CD4-positive, CD25-positive, alpha-beta regulatory T cell (primary cell): ENCODE data around the gene RNF157. TPM values are rescaled to one million over a fixed set of nuclear protein-coding genes. Genes with fewer than 3 reads are reported as not detected.
A peak's percentile ranks its signal among the peaks of the same experiment; 100 is the strongest.

Experiments
- ATAC-seq, 2 donors: fragments of 150-1000 bp; cut with Tn5 transposase; one replicate each; pipeline ENCODE4 v1.10.0; 2021; ENCODE audit warnings: low read depth in 2 of 2, moderate number of reproducible peaks in 2 of 2, moderate library complexity in 1 of 2
- DNase-seq, 3 donors: peaks; one replicate each; pipeline versions ENCODE4 v3.0.0 to v3.0.0-alpha.2; 2012 to 2022; ENCODE audit warnings: mixed read lengths in 1 of 3
- H3K27ac ChIP-seq: one replicate; pipeline ENCODE4 v1.7.0; 2013; ENCODE audit warnings: mild to moderate bottlenecking, low read length; ENCODE audit not compliant: insufficient read depth, poor library complexity, severe bottlenecking
- H3K27me3 ChIP-seq: one replicate; pipeline ENCODE4 v1.7.0; 2013; ENCODE audit warnings: low read length; ENCODE audit not compliant: control insufficient read depth, insufficient read depth
- H3K36me3 ChIP-seq: one replicate; pipeline ENCODE4 v1.7.0; 2013; ENCODE audit warnings: mild to moderate bottlenecking, low read length, moderate library complexity; ENCODE audit not compliant: control insufficient read depth, insufficient read depth
- H3K4me1 ChIP-seq: 2 replicates; pipeline ENCODE4 v1.7.0; 2013; ENCODE audit warnings: mild to moderate bottlenecking, low read length; ENCODE audit not compliant: insufficient read depth, control insufficient read depth, poor library complexity, severe bottlenecking
- H3K4me3 ChIP-seq: one replicate; pipeline ENCODE4 v1.7.0; 2013; ENCODE audit warnings: low read depth, mild to moderate bottlenecking, low read length, moderate library complexity
- H3K9me3 ChIP-seq, 2 experiments: 1 replicate in 1 of 2; 2 replicates in 1 of 2; pipeline ENCODE4 v1.7.0; 2013; ENCODE audit warnings: low read length in 2 of 2, mild to moderate bottlenecking in 1 of 2, moderate library complexity in 1 of 2; ENCODE audit not compliant: control insufficient read depth in 2 of 2
- H3K27ac Mint-ChIP-seq, 3 donors: one replicate each; pipeline ENCODE4 v1.8.0; 2020 to 2022; ENCODE audit warnings: mild to moderate bottlenecking in 3 of 3, mixed read lengths in 3 of 3, moderate library complexity in 2 of 3
- H3K27me3 Mint-ChIP-seq: one replicate; pipeline ENCODE4 v1.8.0; 2022; ENCODE audit warnings: mild to moderate bottlenecking, mixed read lengths
- H3K36me3 Mint-ChIP-seq: one replicate; pipeline ENCODE4 v1.8.0; 2020; ENCODE audit warnings: mixed read lengths
- H3K4me1 Mint-ChIP-seq, 4 donors: one replicate each; pipeline ENCODE4 v1.8.0; 2020 to 2022; ENCODE audit warnings: mixed read lengths in 4 of 4, mild to moderate bottlenecking in 1 of 4
- H3K4me3 Mint-ChIP-seq, 4 donors: one replicate each; pipeline ENCODE4 v1.8.0; 2020 to 2022; ENCODE audit warnings: mild to moderate bottlenecking in 4 of 4, mixed read lengths in 4 of 4, moderate library complexity in 3 of 4
- H3K9me3 Mint-ChIP-seq, 7 donors: one replicate each; pipeline ENCODE4 v1.8.0; 2020 to 2022; ENCODE audit warnings: mixed read lengths in 7 of 7, mild to moderate bottlenecking in 3 of 7, moderate library complexity in 2 of 7
- polyA plus RNA-seq, 4 donors: library from polyadenylated mRNA; unstranded; fragments of 300-500 nt; fragmentation: Illumina TruSeq; gene quantifications; one replicate each; pipeline ENCODE4 v1.2.3, GENCODE V29; 2021
- total RNA-seq: library from RNA; stranded (reverse); gene quantifications from one replicate; pipeline ENCODE4 v1.2.3, GENCODE V29; 2022

The RNF157 gene
- total and polyA plus RNA-seq, 5 donors from 2014 or later: 3.3 to 17.7 (median 5.1) TPM

- H3K4me3 Mint-ChIP-seq: peak overlapping the region in 1 of 4 donors; percentile 25
Observed at GRCh38 chr17:76107509-76107908, 132.8 kb downstream of the RNF157 start.

GRCh38 chr17:76106703-76107102 lies 133.6 kb downstream of the RNF157 start:
- no peaks in the 10 kb centered on the region for H3K27me3 ChIP-seq
- no peaks in the 10 kb centered on the region for H3K9me3 ChIP-seq
- DNase-seq: no peak
- no peak for ATAC-seq
- Mint-ChIP-seq H3K27ac (peak overlapping the region in 1 of 3 donors; percentile 81), H3K4me3 (no peak overlapping the region), H3K4me1 (peaks cover 5 to 22% (median 11%) of the 10 kb centered on the region in 4 donors), H3K27me3 (no peaks in the 10 kb centered on the region), H3K36me3 (peaks cover under 1% of the 10 kb centered on the region), H3K9me3 (no peaks in the 10 kb centered on the region)
- H3K27ac ChIP-seq: no peak overlapping the region
- peaks cover 4% of the 10 kb centered on the region for H3K36me3 ChIP-seq
- no peak overlapping the region for H3K4me3 ChIP-seq
- peaks cover 21% of the 10 kb centered on the region for H3K4me1 ChIP-seq

More at GRCh38 chr17:76107509-76107908, 132.8 kb downstream of the RNF157 start:
- DNase-seq: peak in 1 of 3 donors; percentile 56
- no peak for ATAC-seq
- peaks cover 14% of the 10 kb centered on the region for H3K4me1 ChIP-seq
- peaks cover 5 to 16% (median 9%) of the 10 kb centered on the region in 4 donors for H3K4me1 Mint-ChIP-seq
- no peaks in the 10 kb centered on the region for H3K36me3 Mint-ChIP-seq
- no peak overlapping the region for H3K27ac Mint-ChIP-seq
- H3K27me3 Mint-ChIP-seq: no peaks in the 10 kb centered on the region
- H3K27me3 ChIP-seq: no peaks in the 10 kb centered on the region
- H3K36me3 ChIP-seq: no peaks in the 10 kb centered on the region
- H3K9me3 Mint-ChIP-seq: no peaks in the 10 kb centered on the region
- no peak overlapping the region for H3K27ac ChIP-seq
- no peak overlapping the region for H3K4me3 ChIP-seq
- no peaks in the 10 kb centered on the region for H3K9me3 ChIP-seq

- no peak for ATAC-seq
- Mint-ChIP-seq H3K27me3 (no peaks in the 10 kb centered on the region), H3K4me3 (peak overlapping the region; percentile 73 to 96 (median 84))
Observed at GRCh38 chr17:76104896-76105231, 135.4 kb downstream of the RNF157 start.

GRCh38 chr17:76104140-76104895 lies 136.0 kb downstream of the RNF157 start:
- peaks cover 20% of the 10 kb centered on the region for H3K36me3 ChIP-seq
- H3K27me3 Mint-ChIP-seq: no peaks in the 10 kb centered on the region
- H3K4me1 Mint-ChIP-seq: peaks cover 10 to 37% (median 19%) of the 10 kb centered on the region in 4 donors
- peak overlapping the region; percentile 98 to 99 (median 99) for H3K27ac Mint-ChIP-seq
- H3K36me3 Mint-ChIP-seq: peaks cover 17% of the 10 kb centered on the region
- H3K9me3 Mint-ChIP-seq: no peaks in the 10 kb centered on the region
- no peaks in the 10 kb centered on the region for H3K9me3 ChIP-seq
- H3K4me3 Mint-ChIP-seq: peak overlapping the region; percentile 88 to 98 (median 94)
- H3K27ac ChIP-seq: peak overlapping the region; percentile 82
- H3K4me1 ChIP-seq: peaks cover 24% of the 10 kb centered on the region
- DNase-seq (no peak), ATAC-seq (no peak)
- H3K4me3 ChIP-seq: peak overlapping the region; percentile 85
- H3K27me3 ChIP-seq: no peaks in the 10 kb centered on the region

More at GRCh38 chr17:76104896-76105231, 135.4 kb downstream of the RNF157 start:
- Mint-ChIP-seq H3K36me3 (peaks cover 11% of the 10 kb centered on the region), H3K9me3 (no peaks in the 10 kb centered on the region), H3K27ac (peak overlapping the region; percentile 6 to 99 (median 86)), H3K4me1 (peaks cover 8 to 33% (median 19%) of the 10 kb centered on the region in 4 donors)
- no peak for DNase-seq
- H3K4me3 ChIP-seq: no peak overlapping the region
- H3K27ac ChIP-seq: no peak overlapping the region
- no peaks in the 10 kb centered on the region for H3K9me3 ChIP-seq
- peaks cover 24% of the 10 kb centered on the region for H3K4me1 ChIP-seq
- peaks cover 15% of the 10 kb centered on the region for H3K36me3 ChIP-seq
- H3K27me3 ChIP-seq: no peaks in the 10 kb centered on the region

GRCh38 chr17:76103274-76104139 lies 136.8 kb downstream of the RNF157 start, which contains the start of gene EXOC7:
TSS of gene EXOC7 (minus strand) at chr17:76103787. CDS start at chr17:76103692, 95 bp downstream.
- Histone ChIP-seq H3K36me3 (peaks cover 24% of the 10 kb centered on the region), H3K27me3 (no peaks in the 10 kb centered on the region), H3K9me3 (no peaks in the 10 kb centered on the region), H3K4me3 (peak within 1 kb of the TSS; percentile 85), H3K4me1 (peaks cover 24% of the 10 kb centered on the region), H3K27ac (peak within 1 kb of the TSS; percentile 82)
- ATAC-seq (peak; percentile 86 to 88), DNase-seq (peak; percentile 89 to 93 (median 92))
- peaks cover 10 to 37% (median 19%) of the 10 kb centered on the region in 4 donors for H3K4me1 Mint-ChIP-seq
- H3K27me3 Mint-ChIP-seq: no peaks in the 10 kb centered on the region
- peak within 1 kb of the TSS; percentile 98 to 99 (median 99) for H3K27ac Mint-ChIP-seq
- H3K9me3 Mint-ChIP-seq: no peaks in the 10 kb centered on the region
- H3K4me3 Mint-ChIP-seq: peak within 1 kb of the TSS; percentile 93 to 98 (median 97)
- H3K36me3 Mint-ChIP-seq: peaks cover 17% of the 10 kb centered on the region

- H3K4me1 ChIP-seq: peaks cover 24% of the 10 kb centered on the region
- peak in 1 of 2 donors; percentile 2 for ATAC-seq
Observed at GRCh38 chr17:76102944-76103273, 137.4 kb downstream of the RNF157 start.

GRCh38 chr17:76097716-76098295 lies 142.5 kb downstream of the RNF157 start:
- ATAC-seq (no peak), DNase-seq (no peak)
- peaks cover 12% of the 10 kb centered on the region for H3K4me1 ChIP-seq
- H3K27ac Mint-ChIP-seq: no peak overlapping the region
- H3K9me3 Mint-ChIP-seq: no peaks in the 10 kb centered on the region
- H3K4me1 Mint-ChIP-seq: peaks cover 5 to 28% (median 13%) of the 10 kb centered on the region in 4 donors
- H3K27me3 ChIP-seq: no peaks in the 10 kb centered on the region
- peak overlapping the region in 1 of 4 donors; percentile 51 for H3K4me3 Mint-ChIP-seq
- peaks cover 68% of the 10 kb centered on the region for H3K36me3 ChIP-seq
- H3K27me3 Mint-ChIP-seq: no peaks in the 10 kb centered on the region
- H3K36me3 Mint-ChIP-seq: peaks cover 29% of the 10 kb centered on the region
- H3K4me3 ChIP-seq: no peak overlapping the region
- H3K9me3 ChIP-seq: no peaks in the 10 kb centered on the region
- H3K27ac ChIP-seq: no peak overlapping the region

More at GRCh38 chr17:76102944-76103273, 137.4 kb downstream of the RNF157 start:
- H3K36me3 ChIP-seq: peaks cover 25% of the 10 kb centered on the region
- peak overlapping the region; percentile 82 for H3K27ac ChIP-seq
- no peaks in the 10 kb centered on the region for H3K9me3 Mint-ChIP-seq
- no peak for DNase-seq
- peak overlapping the region; percentile 85 for H3K4me3 ChIP-seq
- peak overlapping the region; percentile 93 to 98 (median 97) for H3K4me3 Mint-ChIP-seq
- peaks cover 17% of the 10 kb centered on the region for H3K36me3 Mint-ChIP-seq
- H3K4me1 Mint-ChIP-seq: peaks cover 10 to 37% (median 19%) of the 10 kb centered on the region in 4 donors
- no peaks in the 10 kb centered on the region for H3K27me3 Mint-ChIP-seq
- H3K9me3 ChIP-seq: no peaks in the 10 kb centered on the region
- H3K27me3 ChIP-seq: no peaks in the 10 kb centered on the region
- peak overlapping the region; percentile 98 to 99 (median 99) for H3K27ac Mint-ChIP-seq
